HG03175 (cell line): ENCODE measurements around the gene PLEKHG4.
A peak's percentile ranks its signal among the peaks of the same experiment; 100 is the strongest.

Source experiments
- ATAC-seq: cut with Tn5 transposase; IDR thresholded peaks from one replicate; pipeline ENCODE4 v1.9.1; 2021; ENCODE audit warnings: mild to moderate bottlenecking, moderate library complexity; ENCODE audit not compliant: unreplicated experiment

Gene PLEKHG4

GRCh38 chr16:67245674-67246080, 33.7 kb upstream of the PLEKHG4 start:
- no peak for ATAC-seq

- ATAC-seq: peak; percentile 20
These were observed 33.1 kb upstream of the PLEKHG4 start for GRCh38 chr16:67246081-67246755.

- ATAC-seq: peak; percentile 6
These were observed 32.6 kb upstream of the PLEKHG4 start for GRCh38 chr16:67246756-67247191.

GRCh38 chr16:67247192-67248072, 31.9 kb upstream of the PLEKHG4 start, which contains the start of gene FHOD1:
Gene FHOD1, minus strand, starts transcription at chr16:67247481. Its CDS starts 71 bp downstream, at chr16:67247410.
- ATAC-seq: peak; percentile 55

GRCh38 chr16:67248073-67248400, 31.3 kb upstream of the PLEKHG4 start:
- ATAC-seq: no peak

- no peak for ATAC-seq
These were observed 30.7 kb upstream of the PLEKHG4 start, which contains the start of gene SLC9A5 for GRCh38 chr16:67248401-67249177. Gene SLC9A5, plus strand, starts transcription at chr16:67248979. Its CDS starts 36 bp downstream, at chr16:67249015.

GRCh38 chr16:67249178-67250044, 29.9 kb upstream of the PLEKHG4 start:
- no peak for ATAC-seq

- no peak for ATAC-seq
These were observed 29.3 kb upstream of the PLEKHG4 start for GRCh38 chr16:67250045-67250327.

- ATAC-seq: no peak
These were observed 26.5 kb upstream of the PLEKHG4 start for GRCh38 chr16:67252609-67253497.

- no peak for ATAC-seq
These were observed 24.4 kb upstream of the PLEKHG4 start for GRCh38 chr16:67254801-67255552.

- ATAC-seq: no peak
These were observed 23.6 kb upstream of the PLEKHG4 start for GRCh38 chr16:67255553-67256221.

- ATAC-seq: no peak
These were observed 22.6 kb upstream of the PLEKHG4 start for GRCh38 chr16:67256701-67257230.

GRCh38 chr16:67257486-67258160, 21.7 kb upstream of the PLEKHG4 start:
- no peak for ATAC-seq

GRCh38 chr16:67258161-67258835, 21.0 kb upstream of the PLEKHG4 start:
- no peak for ATAC-seq

- ATAC-seq: no peak
These were observed 19.6 kb upstream of the PLEKHG4 start for GRCh38 chr16:67259705-67260104.

- no peak for ATAC-seq
These were observed 18.8 kb upstream of the PLEKHG4 start for GRCh38 chr16:67260426-67261063.
